Jurkat, Clone E6-1 (cell line): ENCODE measurements around the gene PSMB1.
"Not testable (repeated sequence)": the region's sequence is repeated elsewhere in the genome, so short reads cannot be mapped to it uniquely, and the experiment has no call there.

ENCODE experiments used
- DNase-seq: peaks from one replicate; pipeline ENCODE4 v3.0.0-alpha.2; 2011; ENCODE audit warnings: low read depth, low spot score
- H3K4me3 ChIP-seq: 2 replicates; pipeline ENCODE4 v1.5.1; 2011; ENCODE audit warnings: mild to moderate bottlenecking, low read length, control low read depth, moderate library complexity

The PSMB1 gene

GRCh38 chr6:170508275-170508674, 44.8 kb downstream of the PSMB1 start:
- DNase-seq, H3K4me3 ChIP-seq: not testable (repeated sequence)

- not testable (repeated sequence) for DNase-seq
These were observed 45.4 kb downstream of the PSMB1 start for GRCh38 chr6:170507728-170508127.

GRCh38 chr6:170506446-170506845, 46.7 kb downstream of the PSMB1 start:
- no peak for DNase-seq
- no peak overlapping the region for H3K4me3 ChIP-seq

More at GRCh38 chr6:170507728-170508127, 45.4 kb downstream of the PSMB1 start:
- H3K4me3 ChIP-seq, result not testable (repeated sequence)

GRCh38 chr6:170505306-170505705, 47.8 kb downstream of the PSMB1 start:
- DNase-seq, result no peak
- H3K4me3 ChIP-seq, result no peak overlapping the region

- no peak for DNase-seq
- no peak overlapping the region for H3K4me3 ChIP-seq
These were observed 48.6 kb downstream of the PSMB1 start for GRCh38 chr6:170504479-170504878.

- no peak for DNase-seq
- no peak overlapping the region for H3K4me3 ChIP-seq
These were observed 49.7 kb downstream of the PSMB1 start for GRCh38 chr6:170503414-170503761.

- not testable (repeated sequence) for H3K4me3 ChIP-seq, DNase-seq
These were observed 50.2 kb downstream of the PSMB1 start for GRCh38 chr6:170502733-170503413.

- H3K4me3 ChIP-seq, DNase-seq: not testable (repeated sequence)
These were observed 50.8 kb downstream of the PSMB1 start for GRCh38 chr6:170502268-170502667.

- DNase-seq, result no peak
- no peak overlapping the region for H3K4me3 ChIP-seq
These were observed 52.0 kb downstream of the PSMB1 start for GRCh38 chr6:170500955-170501590.

GRCh38 chr6:170497841-170498301, 55.2 kb downstream of the PSMB1 start:
- DNase-seq, result no peak
- H3K4me3 ChIP-seq, result no peak overlapping the region

- no peak overlapping the region for H3K4me3 ChIP-seq
- no peak for DNase-seq
These were observed 59.8 kb downstream of the PSMB1 start for GRCh38 chr6:170493354-170493753.

- DNase-seq, result no peak
- no peak overlapping the region for H3K4me3 ChIP-seq
These were observed 62.8 kb downstream of the PSMB1 start for GRCh38 chr6:170490259-170490658.

GRCh38 chr6:170489836-170490235, 63.3 kb downstream of the PSMB1 start:
- DNase-seq, result no peak
- no peak overlapping the region for H3K4me3 ChIP-seq

- DNase-seq, result no peak
These were observed 65.3 kb downstream of the PSMB1 start for GRCh38 chr6:170487707-170488329.

GRCh38 chr6:170485159-170485558, 67.9 kb downstream of the PSMB1 start:
- no peak for DNase-seq
- no peak overlapping the region for H3K4me3 ChIP-seq

More at GRCh38 chr6:170487707-170488329, 65.3 kb downstream of the PSMB1 start:
- H3K4me3 ChIP-seq, result no peak overlapping the region
